RWPE2 (cell line): ENCODE measurements around the gene FTO.

Experiments
- ATAC-seq: fragments of 200-7000 bp; cut with Tn5 transposase; 3 replicates; pipeline ENCODE4 v1.9.1; 2021; ENCODE audit warnings: low read depth
- DNase-seq: peaks from one replicate; pipeline ENCODE4 v3.0.0-alpha.2; 2020; ENCODE audit warnings: low spot score
- H3K27ac ChIP-seq: fragments of 450-650 bp; 2 replicates; pipeline ENCODE4 v1.5.1; 2017; ENCODE audit warnings: mild to moderate bottlenecking; ENCODE audit not compliant: poor library complexity, severe bottlenecking
- H3K27me3 ChIP-seq: fragments of 250-450 bp; sonication (Bioruptor Pico); 2 replicates; pipeline ENCODE4 v1.5.1; 2021; ENCODE audit warnings: mild to moderate bottlenecking, moderate library complexity; ENCODE audit not compliant: insufficient read depth, poor library complexity, severe bottlenecking
- H3K36me3 ChIP-seq: fragments of 250-450 bp; sonication (Bioruptor Pico); 2 replicates; pipeline ENCODE4 v1.5.1; 2020; ENCODE audit warnings: low read depth, mild to moderate bottlenecking, moderate library complexity
- H3K4me1 ChIP-seq: fragments of 250-450 bp; sonication (Bioruptor Pico); 2 replicates; pipeline ENCODE4 v1.5.1; 2021; ENCODE audit warnings: mild to moderate bottlenecking, moderate library complexity; ENCODE audit not compliant: insufficient read depth, poor library complexity, severe bottlenecking
- H3K4me3 ChIP-seq: fragments of 250-450 bp; sonication (Bioruptor Pico); 2 replicates; pipeline ENCODE4 v1.5.1; 2021; ENCODE audit warnings: mild to moderate bottlenecking, moderate library complexity; ENCODE audit not compliant: severe bottlenecking
- H3K9me3 ChIP-seq: fragments of 250-450 bp; sonication (Bioruptor Pico); 2 replicates; pipeline ENCODE4 v1.5.1; 2021; ENCODE audit warnings: mild to moderate bottlenecking, moderate library complexity; ENCODE audit not compliant: severe bottlenecking
- CTCF ChIP-seq: fragments of 450-650 bp; IDR thresholded peaks from one replicate; pipeline ENCODE4 v1.5.1; 2017; ENCODE audit warnings: mild to moderate bottlenecking, moderate library complexity; ENCODE audit not compliant: poor library complexity, severe bottlenecking

Gene FTO

GRCh38 chr16:54174201-54174600 is 470.2 kb downstream of the FTO start:
- no peaks in the 10 kb centered on the region for H3K4me1 ChIP-seq
- no peaks in the 10 kb centered on the region for H3K36me3 ChIP-seq
- TF ChIP-seq CTCF, result no peak
- no peaks in the 10 kb centered on the region for H3K9me3 ChIP-seq
- H3K27me3 ChIP-seq, result peaks cover 7% of the 10 kb centered on the region
- no peak overlapping the region for H3K27ac ChIP-seq
- H3K4me3 ChIP-seq, result no peak overlapping the region
- ATAC-seq (no peak), DNase-seq (no peak)

DNA sequence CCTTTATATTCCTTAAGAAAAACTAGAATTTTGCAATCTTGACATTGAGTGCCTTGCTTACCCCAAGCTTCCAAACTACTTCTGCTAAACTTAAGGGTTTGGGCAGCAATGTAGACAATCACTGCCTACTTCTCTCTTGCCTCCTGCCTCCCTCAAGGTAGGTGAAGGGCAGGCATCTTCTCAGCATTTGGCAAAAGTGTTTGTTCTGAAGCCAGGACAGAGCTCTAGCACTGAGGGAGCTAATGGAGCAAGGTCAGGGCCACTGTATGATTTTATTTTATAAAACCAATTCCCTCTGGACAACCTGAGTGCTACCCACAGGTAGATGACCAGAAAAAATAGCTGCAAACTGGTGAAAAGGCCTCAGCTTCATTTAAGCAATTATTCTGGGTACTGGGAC is 470.8 kb downstream of the FTO start:
- Histone ChIP-seq H3K4me3 (no peak overlapping the region), H3K36me3 (no peaks in the 10 kb centered on the region), H3K27me3 (peaks cover 7% of the 10 kb centered on the region), H3K27ac (no peak overlapping the region), H3K9me3 (no peaks in the 10 kb centered on the region), H3K4me1 (no peaks in the 10 kb centered on the region)
- ATAC-seq (no peak), DNase-seq (no peak)
- TF ChIP-seq CTCF, result no peak

GRCh38 chr16:54175169-54175551 is 471.2 kb downstream of the FTO start:
- H3K36me3 ChIP-seq, result no peaks in the 10 kb centered on the region
- ATAC-seq, result no peak
- TF ChIP-seq CTCF, result no peak
- H3K27me3 ChIP-seq, result peaks cover 7% of the 10 kb centered on the region
- no peak for DNase-seq
- H3K27ac ChIP-seq, result no peak overlapping the region
- no peak overlapping the region for H3K4me3 ChIP-seq
- no peaks in the 10 kb centered on the region for H3K9me3 ChIP-seq
- no peaks in the 10 kb centered on the region for H3K4me1 ChIP-seq

- Histone ChIP-seq H3K4me3 (no peak overlapping the region), H3K27me3 (peaks cover 7% of the 10 kb centered on the region), H3K4me1 (no peaks in the 10 kb centered on the region), H3K27ac (no peak overlapping the region), H3K9me3 (no peaks in the 10 kb centered on the region), H3K36me3 (no peaks in the 10 kb centered on the region)
- DNase-seq (no peak), ATAC-seq (no peak)
- no peak for TF ChIP-seq CTCF
Observed at GRCh38 chr16:54175552-54176375, 471.8 kb downstream of the FTO start.

DNA sequence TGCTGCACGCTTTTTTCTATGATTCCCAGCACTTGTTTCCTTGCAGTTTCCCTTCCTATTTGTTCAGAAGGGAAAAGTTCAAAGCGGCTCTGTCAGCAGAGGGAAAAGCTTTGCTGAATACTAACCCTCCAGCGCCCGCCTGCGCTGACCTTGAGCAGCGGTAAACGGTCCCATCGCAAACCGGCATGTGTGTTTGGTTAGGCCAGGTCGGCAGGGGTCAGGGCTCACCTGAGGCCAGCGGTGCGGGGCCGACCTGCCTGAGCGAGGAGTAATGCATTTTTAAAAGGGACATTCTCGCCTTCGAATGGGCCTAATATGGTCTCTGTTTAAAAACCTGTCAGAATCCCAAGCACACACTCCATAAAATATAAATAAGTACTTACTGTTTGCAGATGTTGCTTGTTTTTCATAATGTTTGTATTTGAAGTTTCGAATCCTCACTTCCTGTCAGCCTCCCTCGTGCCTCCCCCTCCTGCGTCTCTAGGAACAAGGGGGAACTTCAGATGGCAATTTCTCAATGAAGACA is 472.5 kb downstream of the FTO start:
- Histone ChIP-seq H3K27ac (no peak overlapping the region), H3K4me3 (no peak overlapping the region), H3K27me3 (peaks cover 7% of the 10 kb centered on the region), H3K4me1 (no peaks in the 10 kb centered on the region), H3K9me3 (no peaks in the 10 kb centered on the region), H3K36me3 (no peaks in the 10 kb centered on the region)
- no peak for ATAC-seq
- DNase-seq, result no peak
- no peak for TF ChIP-seq CTCF
